Mesenchymal stem cell (in vitro differentiated cells and primary cell): Measurements from ENCODE around the gene JAG2.

ENCODE experiments used
- DNase-seq: peaks from one replicate; pipeline ENCODE4 v3.0.0-alpha.2; 2013
- H2AFZ ChIP-seq: one replicate; pipeline ENCODE4 v1.6.1; 2013; ENCODE audit warnings: low read depth, mild to moderate bottlenecking, control low read depth, inconsistent platforms, low read length, moderate library complexity
- H2AK5ac ChIP-seq: 2 replicates; pipeline ENCODE4 v1.6.1; 2013; ENCODE audit warnings: low read length, moderate library complexity, mild to moderate bottlenecking, inconsistent platforms; ENCODE audit not compliant: severe bottlenecking
- H2BK120ac ChIP-seq: one replicate; pipeline ENCODE4 v1.6.1; 2013; ENCODE audit warnings: low read depth, mild to moderate bottlenecking, inconsistent platforms, low read length, moderate library complexity
- H2BK12ac ChIP-seq, 2 experiments: one replicate each; pipeline ENCODE4 v1.6.1; 2013; ENCODE audit warnings: inconsistent platforms in 2 of 2, low read length in 2 of 2, mild to moderate bottlenecking in 2 of 2, moderate library complexity in 2 of 2, control low read depth in 1 of 2
- H2BK15ac ChIP-seq: one replicate; pipeline ENCODE4 v1.6.1; 2013; ENCODE audit warnings: mild to moderate bottlenecking, low read depth, inconsistent platforms; ENCODE audit not compliant: poor library complexity, severe bottlenecking
- H2BK5ac ChIP-seq: 2 replicates; pipeline ENCODE4 v1.6.1; 2013; ENCODE audit warnings: low read depth, mild to moderate bottlenecking, low read length, control low read depth, inconsistent platforms; ENCODE audit not compliant: poor library complexity, severe bottlenecking
- H3K14ac ChIP-seq, 2 experiments: one replicate each; pipeline ENCODE4 v1.6.1; 2013; ENCODE audit warnings: inconsistent platforms in 2 of 2, low read length in 2 of 2, control low read depth in 1 of 2, mild to moderate bottlenecking in 1 of 2, moderate library complexity in 1 of 2
- H3K18ac ChIP-seq, 2 experiments: one replicate each; pipeline ENCODE4 v1.6.1; 2013; ENCODE audit warnings: inconsistent platforms in 2 of 2, low read length in 2 of 2, control low read depth in 1 of 2, low read depth in 1 of 2, mild to moderate bottlenecking in 1 of 2
- H3K23ac ChIP-seq, 2 experiments: one replicate each; pipeline ENCODE4 v1.6.1; 2013; ENCODE audit warnings: inconsistent platforms in 2 of 2, low read length in 2 of 2, mild to moderate bottlenecking in 2 of 2, moderate library complexity in 2 of 2, control low read depth in 1 of 2
- H3K27ac ChIP-seq: 2 replicates; pipeline ENCODE4 v1.5.1; 2013; ENCODE audit warnings: mild to moderate bottlenecking, moderate library complexity, low read length, control low read depth, inconsistent platforms; ENCODE audit not compliant: poor library complexity, severe bottlenecking
- H3K27me3 ChIP-seq, 2 experiments: 2 replicates each; pipeline versions ENCODE4 v1.6.1 to v1.7.0; 2013; ENCODE audit warnings: low read length in 2 of 2, mild to moderate bottlenecking in 2 of 2, moderate library complexity in 2 of 2, control low read depth in 1 of 2, inconsistent platforms in 1 of 2; ENCODE audit not compliant: control insufficient read depth in 1 of 2, insufficient read depth in 1 of 2
- H3K36me3 ChIP-seq, 2 experiments: 2 replicates each; pipeline versions ENCODE4 v1.6.1 to v1.7.0; 2013; ENCODE audit warnings: low read length in 2 of 2, control low read depth in 1 of 2, inconsistent platforms in 1 of 2, low read depth in 1 of 2, mild to moderate bottlenecking in 1 of 2; ENCODE audit not compliant: insufficient read depth in 2 of 2, control insufficient read depth in 1 of 2
- H3K4ac ChIP-seq, 2 experiments: one replicate each; pipeline ENCODE4 v1.6.1; 2013; ENCODE audit warnings: inconsistent platforms in 2 of 2, low read length in 2 of 2, mild to moderate bottlenecking in 2 of 2, moderate library complexity in 2 of 2, control low read depth in 1 of 2, low read depth in 1 of 2
- H3K4me1 ChIP-seq: 2 replicates; pipeline ENCODE4 v1.6.1; 2013; ENCODE audit warnings: low read depth, low read length, control low read depth; ENCODE audit not compliant: control insufficient read depth, insufficient read depth
- H3K4me2 ChIP-seq: 2 replicates; pipeline ENCODE4 v1.6.1; 2013; ENCODE audit warnings: low read length, mild to moderate bottlenecking, inconsistent platforms; ENCODE audit not compliant: poor library complexity, severe bottlenecking
- H3K4me3 ChIP-seq, 2 experiments: 2 replicates each; pipeline versions ENCODE4 v1.5.1 to v1.7.0; 2013; ENCODE audit warnings: low read length in 2 of 2, mild to moderate bottlenecking in 2 of 2, control low read depth in 1 of 2, low read depth in 1 of 2; ENCODE audit not compliant: insufficient read depth in 1 of 2
- H3K79me1 ChIP-seq: replicated peaks from 2 replicates; pipeline ENCODE4 v1.6.1; 2013; ENCODE audit warnings: mild to moderate bottlenecking, control low read depth, low read length, inconsistent platforms; ENCODE audit not compliant: poor library complexity, severe bottlenecking
- H3K9ac ChIP-seq: 2 replicates; pipeline ENCODE4 v1.7.0; 2013; ENCODE audit warnings: mild to moderate bottlenecking, low read length, moderate library complexity
- H3K9me3 ChIP-seq: 2 replicates; pipeline ENCODE4 v1.7.0; 2013; ENCODE audit warnings: mild to moderate bottlenecking, low read length; ENCODE audit not compliant: control insufficient read depth
- H4K8ac ChIP-seq: one replicate; pipeline ENCODE4 v1.6.1; 2013; ENCODE audit warnings: inconsistent platforms, mild to moderate bottlenecking, low read length, moderate library complexity
- H4K91ac ChIP-seq: one replicate; pipeline ENCODE4 v1.6.1; 2013; ENCODE audit warnings: mild to moderate bottlenecking, low read length, inconsistent platforms
- WGBS: methylation state at CpG from one replicate; pipeline ENCODE4 v1.1.7; 2013; ENCODE audit warnings: mixed read lengths; 5-methylcytosine and 5-hydroxymethylcytosine counted together

The JAG2 gene

GRCh38 chr14:105211086-105211757 lies 42.6 kb upstream of the JAG2 start:
- Histone ChIP-seq H3K27ac (no peak overlapping the region), H4K91ac (no peak overlapping the region), H3K4me2 (no peak overlapping the region), H2BK5ac (no peak overlapping the region), H3K4me1 (peaks cover 31% of the 10 kb centered on the region), H3K27me3 (no peaks in the 10 kb centered on the region), H3K23ac (no peak overlapping the region), H2AK5ac (no peak overlapping the region), H2AFZ (no peak overlapping the region), H3K4me3 (no peak overlapping the region), H2BK12ac (no peak overlapping the region), H3K4ac (no peak overlapping the region), H3K9ac (no peak overlapping the region), H3K36me3 (peaks cover 13 to 69% of the 10 kb centered on the region in 2 experiments), H4K8ac (no peak overlapping the region), H2BK120ac (no peak overlapping the region), H3K79me1 (peaks cover 5% of the 10 kb centered on the region), H3K18ac (no peak overlapping the region), H3K9me3 (no peaks in the 10 kb centered on the region), H2BK15ac (no peak overlapping the region), H3K14ac (no peak overlapping the region)
- DNase-seq: no peak
- 93% methylated on average over 22 of the region's 23 CpGs for WGBS

DNA sequence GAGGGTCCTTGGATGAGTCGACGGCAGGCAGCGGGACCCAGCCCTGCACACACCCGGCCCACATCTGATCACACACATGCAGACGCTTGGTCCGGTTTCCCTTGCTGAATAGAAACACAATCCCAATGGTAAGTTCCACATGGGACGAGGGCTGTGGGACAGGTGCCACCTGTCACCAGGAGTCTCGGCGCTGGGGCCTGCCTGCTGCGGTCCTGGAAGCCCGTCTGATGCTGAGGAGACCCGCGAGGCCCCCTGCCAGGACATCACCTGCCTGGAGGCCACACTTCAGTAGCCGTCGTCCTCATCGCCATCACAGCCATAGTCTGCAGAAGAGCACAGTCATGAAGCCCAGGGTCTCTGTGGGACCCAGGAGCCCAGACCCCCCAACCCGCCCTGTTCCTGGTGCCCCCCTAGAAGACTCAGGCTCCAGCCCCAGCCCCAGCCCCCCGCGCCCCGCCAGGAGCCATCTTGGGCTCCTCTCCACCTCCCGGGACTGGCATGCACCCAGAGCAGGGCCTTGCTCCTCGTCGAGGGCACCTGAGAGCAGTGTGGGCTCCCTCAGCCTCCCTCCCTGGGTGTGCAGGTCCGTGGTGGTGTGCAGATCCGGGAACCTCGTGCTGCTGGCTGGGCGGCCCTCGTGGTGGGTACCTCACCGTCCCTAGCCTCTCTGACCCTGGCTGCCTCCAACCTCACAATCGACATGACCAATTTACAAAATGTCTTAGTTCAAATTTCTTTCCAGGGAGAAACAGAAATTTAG lies 41.9 kb upstream of the JAG2 start:
- no peak overlapping the region for H2BK12ac ChIP-seq
- no peaks in the 10 kb centered on the region for H3K9me3 ChIP-seq
- H3K79me1 ChIP-seq: peaks cover 5% of the 10 kb centered on the region
- DNase-seq: no peak
- no peaks in the 10 kb centered on the region for H3K27me3 ChIP-seq
- no peak overlapping the region for H3K27ac ChIP-seq
- H2AFZ ChIP-seq: no peak overlapping the region
- no peak overlapping the region for H3K4me2 ChIP-seq
- H3K18ac ChIP-seq: no peak overlapping the region
- H2BK120ac ChIP-seq: no peak overlapping the region
- no peak overlapping the region for H4K91ac ChIP-seq
- no peak overlapping the region for H2AK5ac ChIP-seq
- no peak overlapping the region for H3K4me3 ChIP-seq
- WGBS: 95% methylated on average over 30 of the region's 30 CpGs
- no peak overlapping the region for H2BK15ac ChIP-seq
- H3K23ac ChIP-seq: no peak overlapping the region
- no peak overlapping the region for H3K14ac ChIP-seq
- H3K4me1 ChIP-seq: peaks cover 30% of the 10 kb centered on the region
- H3K9ac ChIP-seq: no peak overlapping the region
- H3K4ac ChIP-seq: no peak overlapping the region
- no peak overlapping the region for H2BK5ac ChIP-seq
- peaks cover 8 to 69% of the 10 kb centered on the region in 2 experiments for H3K36me3 ChIP-seq
- H4K8ac ChIP-seq: no peak overlapping the region

- Histone ChIP-seq H3K14ac (no peak overlapping the region), H2BK5ac (no peak overlapping the region), H3K18ac (no peak overlapping the region), H3K4ac (no peak overlapping the region), H3K27me3 (no peaks in the 10 kb centered on the region), H2BK120ac (no peak overlapping the region), H3K36me3 (peaks cover 5 to 72% of the 10 kb centered on the region in 2 experiments), H3K27ac (no peak overlapping the region), H2BK15ac (no peak overlapping the region), H3K9me3 (no peaks in the 10 kb centered on the region), H3K4me2 (no peak overlapping the region), H3K9ac (no peak overlapping the region), H3K4me3 (no peak overlapping the region), H2AK5ac (no peak overlapping the region), H3K4me1 (peaks cover 32% of the 10 kb centered on the region), H3K79me1 (peaks cover 5% of the 10 kb centered on the region), H3K23ac (no peak overlapping the region), H4K8ac (no peak overlapping the region), H2BK12ac (no peak overlapping the region), H4K91ac (no peak overlapping the region), H2AFZ (no peak overlapping the region)
- WGBS: 95% methylated on average over 16 of the region's 16 CpGs
- no peak for DNase-seq
These were observed 41.1 kb upstream of the JAG2 start for GRCh38 chr14:105209646-105210045.

DNA sequence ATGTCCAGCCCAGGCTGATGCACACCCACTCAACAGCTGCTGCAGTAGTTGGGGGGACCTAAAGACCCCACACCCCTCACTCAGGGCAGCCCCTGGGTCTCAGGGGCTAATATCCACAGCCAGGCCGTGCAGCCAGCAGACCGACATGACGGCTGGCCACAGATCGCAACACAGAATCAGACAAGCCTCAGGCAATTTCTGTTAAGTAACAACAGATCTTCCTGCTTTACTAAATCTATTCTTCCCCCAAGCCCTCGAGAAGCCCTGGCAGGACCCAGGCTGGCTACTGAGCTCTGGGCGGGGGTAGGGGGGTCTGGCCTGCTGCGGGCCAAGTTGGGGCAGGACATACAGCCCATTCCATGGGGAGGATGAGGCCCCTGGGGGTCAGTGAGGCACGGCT lies 40.5 kb upstream of the JAG2 start:
- H3K4me2 ChIP-seq: no peak overlapping the region
- H3K27me3 ChIP-seq: peaks cover 0 to 4% of the 10 kb centered on the region in 2 experiments
- H2BK12ac ChIP-seq: no peak overlapping the region
- no peak overlapping the region for H3K27ac ChIP-seq
- no peak overlapping the region for H3K18ac ChIP-seq
- H3K36me3 ChIP-seq: peaks cover 5 to 66% of the 10 kb centered on the region in 2 experiments
- no peak overlapping the region for H2BK15ac ChIP-seq
- H2BK120ac ChIP-seq: no peak overlapping the region
- H3K23ac ChIP-seq: no peak overlapping the region
- no peak for DNase-seq
- no peak overlapping the region for H3K9ac ChIP-seq
- no peak overlapping the region for H2BK5ac ChIP-seq
- H2AFZ ChIP-seq: no peak overlapping the region
- H4K8ac ChIP-seq: no peak overlapping the region
- H2AK5ac ChIP-seq: no peak overlapping the region
- H3K4me1 ChIP-seq: peaks cover 31% of the 10 kb centered on the region
- H3K14ac ChIP-seq: no peak overlapping the region
- no peak overlapping the region for H3K4me3 ChIP-seq
- no peaks in the 10 kb centered on the region for H3K9me3 ChIP-seq
- no peak overlapping the region for H3K4ac ChIP-seq
- no peak overlapping the region for H4K91ac ChIP-seq
- WGBS: 93% methylated on average over 8 of the region's 8 CpGs
- H3K79me1 ChIP-seq: peaks cover 2% of the 10 kb centered on the region
